Vagina (tissue), 2 donors: ENCODE measurements around the gene LAMC1.

Experiments
- POLR2A ChIP-seq, 2 donors: fragments of 450-650 bp; IDR thresholded peaks; one replicate each; pipeline ENCODE4 v1.6.1; 2017; ENCODE audit warnings: antibody characterized with exemption in 2 of 2, mild to moderate bottlenecking in 2 of 2, moderate library complexity in 2 of 2
- POLR2AphosphoS5 ChIP-seq, 2 donors: sonication (generic); formaldehyde crosslinking; IDR thresholded peaks; one replicate each; pipeline ENCODE4 v1.9.0; 2017; ENCODE audit warnings: antibody characterized with exemption in 2 of 2, mild to moderate bottlenecking in 2 of 2, low read depth in 1 of 2; ENCODE audit not compliant: insufficient read depth in 1 of 2
- TF ChIP-seq, protein P1 (sequence below), 3 experiments: fragments of 450-650 bp in 2 of 3; fragments of 200-600 bp in 1 of 3; sonication (generic) in 1 of 3; IDR thresholded peaks; one replicate each; pipeline ENCODE4 v1.5.1; 2017 to 2019; ENCODE audit warnings: antibody characterized with exemption in 3 of 3, mild to moderate bottlenecking in 2 of 3, moderate library complexity in 2 of 3

DNA sequence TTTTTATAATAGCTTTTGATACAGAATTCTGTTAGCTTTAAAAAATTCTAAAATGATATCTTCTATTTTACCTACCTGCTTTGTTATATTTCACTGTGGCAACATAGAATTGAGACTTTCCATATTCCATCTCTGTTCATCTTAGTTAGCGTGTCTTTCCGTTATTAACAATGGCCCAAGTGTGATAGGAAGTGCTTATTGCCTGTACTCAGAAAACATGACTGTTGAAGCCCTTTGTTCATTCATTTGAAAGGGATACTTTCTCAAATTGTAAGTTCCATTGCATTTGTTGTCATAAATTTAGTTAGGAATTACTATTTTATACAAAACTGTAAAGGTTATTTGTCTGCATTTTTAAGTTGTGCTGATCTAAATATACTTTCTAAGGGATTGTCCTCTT lies 73.1 kb downstream of the LAMC1 start:
- TF ChIP-seq, protein P1, sequence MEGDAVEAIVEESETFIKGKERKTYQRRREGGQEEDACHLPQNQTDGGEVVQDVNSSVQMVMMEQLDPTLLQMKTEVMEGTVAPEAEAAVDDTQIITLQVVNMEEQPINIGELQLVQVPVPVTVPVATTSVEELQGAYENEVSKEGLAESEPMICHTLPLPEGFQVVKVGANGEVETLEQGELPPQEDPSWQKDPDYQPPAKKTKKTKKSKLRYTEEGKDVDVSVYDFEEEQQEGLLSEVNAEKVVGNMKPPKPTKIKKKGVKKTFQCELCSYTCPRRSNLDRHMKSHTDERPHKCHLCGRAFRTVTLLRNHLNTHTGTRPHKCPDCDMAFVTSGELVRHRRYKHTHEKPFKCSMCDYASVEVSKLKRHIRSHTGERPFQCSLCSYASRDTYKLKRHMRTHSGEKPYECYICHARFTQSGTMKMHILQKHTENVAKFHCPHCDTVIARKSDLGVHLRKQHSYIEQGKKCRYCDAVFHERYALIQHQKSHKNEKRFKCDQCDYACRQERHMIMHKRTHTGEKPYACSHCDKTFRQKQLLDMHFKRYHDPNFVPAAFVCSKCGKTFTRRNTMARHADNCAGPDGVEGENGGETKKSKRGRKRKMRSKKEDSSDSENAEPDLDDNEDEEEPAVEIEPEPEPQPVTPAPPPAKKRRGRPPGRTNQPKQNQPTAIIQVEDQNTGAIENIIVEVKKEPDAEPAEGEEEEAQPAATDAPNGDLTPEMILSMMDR (IDR thresholded peaks at IDR 0.05), result no peak
- no peak for TF ChIP-seq POLR2A (IDR thresholded peaks at IDR 0.05)
- TF ChIP-seq POLR2AphosphoS5 (IDR thresholded peaks at IDR 0.05; ENCODE audit: insufficient read depth in 1 of 2, low read depth in 1 of 2), result no peak
